ENCODE results near the gene ORM1.

DNA sequence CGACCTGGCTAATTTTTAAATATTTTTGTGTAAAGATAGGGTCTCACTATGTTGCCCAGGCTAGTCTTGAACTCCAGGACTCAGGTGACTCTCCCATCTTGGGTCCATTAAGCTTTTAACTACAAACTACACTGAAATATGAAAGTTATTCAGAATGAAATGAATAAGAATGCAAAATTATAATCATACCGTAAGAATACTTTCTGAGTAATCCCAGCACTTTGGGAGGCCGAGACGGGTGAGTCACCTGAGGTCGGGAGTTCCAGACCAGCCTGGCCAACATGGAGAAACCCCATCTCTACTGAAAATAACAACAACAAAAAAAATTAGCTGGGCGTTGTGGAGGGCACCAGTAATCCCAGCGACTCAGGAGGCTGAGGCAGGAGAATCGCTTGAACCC is 1.1 kb upstream of the ORM1 start:
- TF ChIP-seq EZH2 (IDR thresholded peaks at IDR 0.05; ENCODE audit: low read depth, low read length, severe bottlenecking) = no peak
- no peak for TF ChIP-seq TAF1 (IDR thresholded peaks at IDR 0.05; ENCODE audit: low read depth, low read length)
- TF ChIP-seq POLR2A (IDR thresholded peaks at IDR 0.05; ENCODE audit: control extremely low read depth in 1 of 2, low read depth in 2 of 2, low read length in 2 of 2) = no peak
- TF ChIP-seq SIX5 (IDR thresholded peaks at IDR 0.05; ENCODE audit: low read depth, low read length) = no peak

Data from H1 (cell line).